HG02885 (cell line): ENCODE data around the gene XPNPEP2.
"Not testable (repeated sequence)": the region's sequence is repeated elsewhere in the genome, so short reads cannot be mapped to it uniquely, and the experiment has no call there.

Source experiments
- ATAC-seq: cut with Tn5 transposase; IDR thresholded peaks from one replicate; pipeline ENCODE4 v1.9.1; 2021; ENCODE audit warnings: mild to moderate bottlenecking; ENCODE audit not compliant: unreplicated experiment, poor library complexity

Gene XPNPEP2

DNA sequence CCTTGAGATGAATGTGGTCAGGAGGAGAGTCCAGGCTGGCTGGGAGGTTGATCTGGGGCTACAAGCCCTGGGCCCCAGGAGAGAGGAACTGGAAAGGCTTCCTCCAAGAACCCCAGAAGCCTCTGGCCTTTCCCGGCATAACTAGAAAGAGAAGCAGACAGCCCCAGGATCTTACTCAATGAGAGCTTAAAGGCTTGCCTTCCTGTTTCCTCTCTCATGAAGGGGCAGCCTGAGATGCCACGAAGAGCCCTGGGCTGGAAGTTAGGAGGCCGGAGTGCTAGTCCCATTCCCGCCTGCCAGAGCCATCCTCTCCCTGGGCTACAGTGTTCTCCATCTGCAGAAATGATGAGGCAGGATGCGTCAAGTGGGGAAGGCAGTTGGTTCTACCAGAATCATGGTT is 20.1 kb upstream of the XPNPEP2 start:
- ATAC-seq = no peak

DNA sequence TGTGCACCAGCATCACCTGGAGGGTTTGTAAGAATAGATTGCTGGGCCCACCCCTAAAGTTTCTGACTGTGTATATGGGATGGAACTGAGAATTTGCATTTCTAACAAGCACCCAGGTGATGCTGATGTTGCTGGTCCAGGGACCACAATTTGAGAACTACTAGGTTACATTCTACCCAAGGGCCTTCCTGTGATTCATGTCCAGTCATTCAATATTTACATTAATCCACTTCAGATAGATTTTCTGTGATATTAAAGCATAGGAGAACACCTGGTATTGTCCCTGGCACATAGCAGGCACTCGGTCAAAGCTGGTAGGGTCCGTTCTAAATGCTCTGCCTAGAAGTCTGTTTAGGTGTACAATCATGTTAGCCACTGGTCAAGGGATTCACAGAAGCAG is 19.5 kb upstream of the XPNPEP2 start:
- no peak for ATAC-seq

DNA sequence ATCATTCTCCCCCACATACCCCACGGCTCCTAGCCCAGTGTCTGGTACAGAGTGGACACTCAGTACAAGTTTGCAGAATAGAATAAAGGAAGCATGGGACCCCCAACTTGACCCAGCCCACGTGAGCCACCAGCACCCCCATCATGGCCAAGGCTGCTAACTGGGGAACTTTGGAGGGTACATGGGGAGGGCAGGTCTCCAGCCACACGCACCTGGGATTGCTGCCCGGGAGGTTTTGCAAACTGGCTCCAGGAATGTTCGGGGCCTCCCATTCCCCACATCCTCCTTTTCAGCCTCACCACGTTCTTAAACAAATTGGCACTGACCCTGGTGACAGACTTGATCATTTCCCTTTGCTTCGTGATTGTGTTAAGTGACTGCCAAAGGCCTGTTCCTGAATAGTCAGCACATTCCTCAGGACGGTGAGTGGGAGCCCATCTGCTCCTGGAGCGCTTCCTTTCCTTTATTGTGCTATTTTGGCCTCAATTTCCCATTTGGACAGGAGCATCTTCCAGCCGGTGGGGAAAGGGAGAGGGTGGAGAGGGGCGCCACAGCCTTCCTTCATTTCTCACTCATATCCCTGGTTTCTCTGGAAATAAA is 18.7 kb upstream of the XPNPEP2 start:
- ATAC-seq = no peak

DNA sequence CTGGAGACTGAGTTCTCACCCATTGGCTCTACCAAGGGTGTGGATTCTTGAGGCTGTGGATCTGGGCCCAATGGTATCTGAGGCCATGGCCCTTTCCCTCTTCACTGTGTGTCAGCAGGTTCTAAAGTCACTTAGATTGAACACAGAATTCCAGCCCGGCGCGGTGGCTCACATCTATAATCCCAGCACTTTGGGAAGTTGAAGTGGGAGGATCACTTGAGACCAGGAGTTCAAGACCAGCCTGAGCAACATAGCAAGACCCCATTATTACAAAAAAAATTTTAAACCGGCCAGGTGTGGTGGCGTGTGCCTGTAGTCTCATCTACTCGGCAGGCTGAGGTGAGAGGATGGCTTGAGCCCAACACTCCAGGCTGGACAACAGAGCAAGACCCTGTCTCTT is 18.0 kb upstream of the XPNPEP2 start:
- no peak for ATAC-seq

DNA sequence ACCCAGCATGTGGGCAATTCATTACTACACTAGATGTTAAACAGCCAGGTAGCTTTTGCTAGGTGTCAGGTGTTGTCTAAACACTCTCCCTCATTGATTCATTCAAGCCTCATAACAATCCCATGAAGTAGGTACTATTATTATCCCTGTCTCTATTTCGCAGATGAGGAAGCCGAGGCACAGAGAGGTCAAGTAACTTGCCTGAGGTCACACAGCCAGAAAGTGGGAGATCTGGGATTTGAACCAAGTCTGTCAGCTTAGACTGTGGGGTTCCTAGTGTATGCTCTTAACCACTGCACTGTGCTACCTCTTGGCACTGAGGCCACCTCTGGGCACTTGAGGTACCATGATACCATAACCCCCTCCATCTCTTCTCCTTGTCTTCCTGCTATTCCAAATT is 17.4 kb upstream of the XPNPEP2 start:
- ATAC-seq = no peak

DNA sequence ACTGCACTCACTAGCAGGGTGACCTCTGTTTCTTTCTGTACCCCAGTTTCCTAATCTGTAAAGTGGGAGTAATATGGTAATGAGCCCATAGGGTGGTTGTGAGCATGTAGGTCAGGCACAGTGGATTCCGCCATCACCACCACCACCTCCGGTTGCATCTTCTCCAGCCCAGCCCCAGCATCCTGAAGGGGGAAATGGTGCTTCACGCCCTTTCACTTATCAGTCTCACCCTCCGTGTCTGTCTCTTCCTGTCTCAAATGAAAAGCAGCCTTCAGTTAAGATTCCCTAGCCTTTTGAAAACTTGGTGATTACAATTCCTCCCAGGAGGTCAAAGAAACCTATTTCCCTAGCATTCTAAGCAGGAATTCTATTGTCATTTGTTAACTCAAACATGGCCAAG is 16.9 kb upstream of the XPNPEP2 start:
- no peak for ATAC-seq

DNA sequence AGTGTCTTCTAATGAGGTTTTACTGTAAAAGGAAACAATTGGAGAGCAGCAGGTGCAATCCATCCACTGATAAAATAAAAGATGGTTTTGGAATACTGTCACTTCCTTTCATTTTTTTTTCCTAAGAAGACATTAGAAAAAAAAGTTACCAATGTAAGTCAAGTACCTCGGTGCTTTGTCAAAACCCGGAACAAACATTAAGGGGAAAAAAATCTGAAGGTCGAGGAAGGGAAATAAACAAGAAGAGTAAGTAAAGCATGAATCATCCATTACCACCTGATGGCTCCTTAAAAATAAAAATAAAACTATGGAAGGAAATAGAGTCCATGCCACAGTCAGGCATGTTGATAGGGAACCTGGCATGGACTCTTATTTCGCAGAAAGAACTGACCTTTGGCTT is 15.3 kb upstream of the XPNPEP2 start:
- no peak for ATAC-seq

DNA sequence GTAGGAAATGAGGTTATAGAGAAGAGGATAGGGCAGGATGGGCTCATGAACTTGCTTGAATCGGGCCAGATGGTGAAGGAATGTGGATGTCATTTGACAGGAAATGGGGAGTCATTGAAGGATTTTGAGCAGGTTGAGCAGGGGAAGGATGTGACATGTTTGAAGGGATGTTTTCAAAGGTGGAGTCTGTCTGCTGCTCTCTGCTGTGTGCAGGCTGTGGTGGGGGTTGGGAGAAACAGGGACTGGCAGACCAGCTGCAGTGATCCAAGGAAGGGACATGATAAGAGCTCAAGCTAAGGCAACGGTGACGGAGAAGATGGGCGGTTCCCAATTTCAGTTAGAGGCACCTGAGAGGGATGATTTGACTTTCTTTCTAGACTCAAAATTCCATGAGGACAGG is 14.0 kb upstream of the XPNPEP2 start:
- ATAC-seq = no peak

DNA sequence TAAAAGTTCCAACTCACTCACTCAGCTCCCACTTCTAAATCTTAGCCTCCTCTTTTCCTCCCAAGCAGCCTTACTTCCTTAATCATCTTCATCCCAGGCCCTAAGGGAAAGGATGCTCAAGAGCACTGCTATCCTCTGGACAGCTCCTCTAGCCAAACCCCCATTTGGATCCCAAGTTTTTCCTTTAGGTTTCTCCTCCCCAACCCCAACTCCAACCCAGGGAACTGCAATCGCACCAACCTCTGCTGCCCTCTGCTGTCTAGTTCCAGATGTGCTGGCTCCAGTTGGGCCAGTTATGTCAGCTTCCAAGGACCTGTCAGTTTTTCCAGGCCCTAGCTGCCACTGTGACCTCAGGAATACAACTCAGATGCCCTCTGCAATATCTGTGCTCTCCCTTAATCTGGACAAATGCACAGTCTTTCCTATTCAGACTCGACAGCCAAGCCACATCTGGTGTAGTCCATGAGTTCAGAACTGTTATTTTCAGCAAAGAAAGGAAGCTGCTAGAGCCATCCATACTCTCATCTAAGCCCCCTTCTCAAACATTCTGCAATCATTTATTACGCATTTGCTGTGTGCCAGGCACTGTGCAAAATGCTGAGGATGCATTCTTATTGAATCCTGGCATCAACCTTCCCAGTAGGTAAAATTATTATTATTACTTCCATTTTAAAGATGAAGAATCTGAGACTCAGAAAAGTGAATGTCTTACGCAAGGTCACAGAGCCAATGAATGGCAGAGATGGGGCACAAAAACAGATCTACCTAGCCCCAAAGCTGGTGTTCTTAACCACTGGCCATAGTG is 12.3 kb upstream of the XPNPEP2 start:
- ATAC-seq = no peak

DNA sequence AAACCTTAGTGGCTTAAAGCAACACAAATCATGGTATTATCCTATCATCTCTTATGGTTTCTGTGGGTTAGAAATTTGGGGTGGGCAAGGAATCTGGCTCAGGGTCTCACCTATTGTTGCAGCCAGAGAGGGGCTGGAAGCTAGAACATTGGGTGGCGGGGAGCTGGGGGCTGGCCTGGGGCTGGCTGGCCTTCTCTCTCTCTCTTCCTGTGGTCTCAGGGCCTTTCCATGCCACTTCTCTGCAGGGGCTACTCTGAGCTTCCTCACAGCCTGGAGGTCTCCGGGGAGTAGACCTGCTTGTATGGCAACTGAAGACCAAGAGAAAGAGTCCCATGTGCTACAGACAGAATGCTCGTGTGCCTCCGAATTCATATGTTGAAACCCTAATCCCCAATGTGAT is 10.7 kb upstream of the XPNPEP2 start:
- no peak for ATAC-seq

DNA sequence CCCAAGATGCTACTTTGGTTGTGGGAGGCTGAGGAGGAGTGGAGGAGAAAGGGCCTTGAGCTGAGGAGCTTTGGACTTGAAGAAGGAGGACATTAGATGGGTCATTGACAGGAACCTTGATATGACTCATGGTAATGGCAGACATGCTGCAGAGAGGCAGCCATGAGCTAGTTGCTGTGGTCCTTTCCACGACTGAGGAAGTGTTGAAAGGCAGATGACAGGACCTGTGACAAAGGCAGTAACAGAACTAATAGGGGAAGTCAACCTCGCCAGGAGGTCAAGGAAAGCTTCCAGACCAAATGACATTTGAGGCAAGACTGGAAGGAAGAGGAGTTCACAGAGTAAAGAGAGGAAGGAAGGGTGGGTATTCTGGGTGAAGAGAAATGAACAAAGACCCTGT is 7.6 kb upstream of the XPNPEP2 start:
- ATAC-seq = no peak

DNA sequence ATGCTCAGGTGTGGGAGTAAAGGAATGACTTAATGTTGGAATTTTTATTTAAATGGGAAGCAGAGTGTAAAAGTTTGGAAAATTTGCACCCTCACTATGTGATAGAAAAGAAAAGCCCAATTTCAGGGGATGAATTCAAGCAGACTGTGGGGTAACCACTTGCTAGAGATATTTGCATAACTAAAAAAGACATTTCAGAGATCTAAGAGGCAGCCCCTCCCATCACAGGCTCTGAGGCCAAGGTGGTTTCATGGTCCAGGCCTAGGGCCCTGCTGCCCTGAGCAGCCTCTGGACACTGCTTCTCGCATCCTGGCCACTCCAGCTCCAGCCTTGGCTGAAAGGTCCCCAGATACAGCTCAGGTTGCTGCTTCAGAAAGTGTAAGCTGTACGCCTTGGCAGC is 5.9 kb upstream of the XPNPEP2 start:
- ATAC-seq = no peak

DNA sequence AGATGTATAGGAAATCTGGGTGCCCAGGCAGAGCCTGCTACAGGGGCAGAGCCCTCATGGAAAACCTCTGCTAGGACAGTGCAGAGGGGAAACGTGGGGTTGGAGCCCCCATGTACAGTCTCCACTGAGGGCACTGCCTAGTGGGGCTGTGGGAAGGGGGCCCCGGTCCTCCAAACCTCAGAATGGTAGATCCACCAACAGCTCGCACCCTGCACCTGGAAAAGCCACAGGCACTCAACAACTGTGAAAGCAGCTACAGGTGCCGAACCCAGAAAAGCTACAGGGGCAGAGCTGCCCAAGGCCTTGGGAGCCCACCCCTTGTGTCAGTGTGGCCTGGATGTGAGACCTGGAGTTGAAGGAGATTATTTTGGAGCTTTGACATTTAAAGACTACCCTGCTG is 5.4 kb upstream of the XPNPEP2 start:
- no peak for ATAC-seq

DNA sequence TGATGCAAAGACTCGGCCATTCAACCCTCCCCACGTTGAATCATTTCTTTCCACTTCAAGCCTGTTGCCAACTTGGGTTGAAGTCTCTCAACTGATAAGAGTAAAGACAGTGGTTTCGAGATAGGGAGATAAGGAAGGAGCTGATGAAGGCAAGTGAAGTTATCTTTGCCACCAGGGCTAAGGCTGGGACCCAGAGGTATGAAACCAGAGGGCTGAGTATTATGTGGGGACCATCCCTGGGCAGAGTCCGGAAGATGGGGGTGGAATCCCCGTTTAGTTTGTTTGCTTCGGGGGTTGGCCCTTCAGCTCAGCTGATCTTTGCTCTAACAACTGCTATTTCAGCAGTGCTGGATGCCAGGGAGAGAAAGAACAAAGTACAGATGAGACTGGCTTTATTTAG is 2.3 kb upstream of the XPNPEP2 start:
- no peak for ATAC-seq

DNA sequence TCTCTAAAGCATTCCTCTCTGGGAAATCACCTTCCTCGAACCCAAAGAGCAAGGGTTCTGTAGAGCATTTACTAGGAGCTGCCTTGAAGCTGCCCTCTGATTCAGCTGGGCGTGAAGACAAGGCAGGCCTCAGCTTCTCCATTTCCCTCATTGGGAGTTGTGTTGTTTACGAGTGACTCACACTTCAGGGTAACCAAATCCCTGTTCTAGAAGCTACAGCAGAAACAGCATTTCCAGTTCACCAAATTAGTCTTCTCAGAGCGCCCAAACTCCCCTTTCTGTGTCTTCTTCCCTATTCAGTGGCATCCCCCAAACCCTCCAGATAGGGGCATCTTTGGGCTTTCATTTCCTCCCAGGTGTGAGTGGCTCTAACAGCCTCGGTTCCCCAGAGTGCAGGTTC is 863 bp upstream of the XPNPEP2 start:
- no peak for ATAC-seq

DNA sequence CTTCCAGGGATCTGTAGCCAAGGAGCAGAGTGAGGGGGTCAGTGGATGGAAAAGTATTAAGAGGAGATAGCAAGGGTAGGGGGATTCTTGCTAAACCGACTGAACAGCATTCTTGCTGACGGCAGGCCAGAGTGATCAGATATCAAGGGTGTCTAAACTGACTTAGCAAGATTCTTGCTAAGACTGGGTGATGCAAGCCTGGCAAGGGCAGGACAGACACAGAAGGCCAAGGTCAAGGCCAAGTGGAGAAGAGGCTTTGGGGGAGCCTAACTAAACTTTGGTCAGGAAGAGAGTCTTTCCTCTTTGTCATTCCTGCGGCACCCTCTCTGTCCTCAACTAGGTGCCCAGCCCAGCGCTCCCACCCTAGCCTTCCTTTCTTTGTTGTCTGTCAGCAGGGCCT is 799 bp downstream of the XPNPEP2 start:
- ATAC-seq = no peak

DNA sequence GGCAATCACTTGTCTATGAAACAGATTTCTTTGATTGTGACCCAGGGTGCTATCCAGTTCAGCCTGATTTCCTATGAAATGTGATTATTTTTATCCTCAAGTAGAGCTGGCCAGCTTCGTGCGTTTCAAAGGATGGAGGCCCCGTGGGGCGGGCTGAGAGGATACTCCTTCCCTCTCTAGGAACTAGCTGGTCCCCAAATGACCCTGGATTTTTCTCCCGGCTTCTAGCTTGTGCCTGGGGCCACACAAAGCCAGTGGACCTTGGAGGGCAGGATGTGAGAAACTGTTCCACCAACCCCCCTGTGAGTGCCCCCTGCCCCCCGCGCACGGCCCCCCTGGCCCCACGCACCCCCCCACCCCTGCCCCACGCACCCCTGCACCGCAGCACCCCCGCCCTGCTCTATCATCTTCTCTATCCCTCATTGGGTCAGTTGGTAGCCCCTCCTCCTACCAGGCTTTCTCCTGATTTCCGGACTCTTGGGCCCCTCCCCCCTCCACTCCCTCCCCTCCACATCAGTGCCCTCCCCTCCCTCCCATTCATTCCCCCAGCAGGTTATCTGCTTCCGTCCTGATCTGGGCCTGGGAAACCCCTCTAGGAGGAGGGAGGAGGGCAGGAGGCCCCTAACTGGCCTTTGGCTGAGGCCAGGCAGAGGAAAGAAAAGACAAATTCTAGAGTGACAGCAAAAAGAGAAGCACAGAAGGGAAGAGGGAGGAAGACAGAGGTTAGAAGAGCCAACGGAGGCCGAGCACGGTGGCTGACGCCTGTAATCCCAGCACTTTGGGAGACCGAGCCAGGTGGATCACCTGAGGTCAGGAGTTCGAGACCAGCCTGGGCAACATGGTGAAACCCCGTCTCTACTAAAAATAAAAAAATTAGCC is 3.3 kb downstream of the XPNPEP2 start:
- ATAC-seq = no peak

DNA sequence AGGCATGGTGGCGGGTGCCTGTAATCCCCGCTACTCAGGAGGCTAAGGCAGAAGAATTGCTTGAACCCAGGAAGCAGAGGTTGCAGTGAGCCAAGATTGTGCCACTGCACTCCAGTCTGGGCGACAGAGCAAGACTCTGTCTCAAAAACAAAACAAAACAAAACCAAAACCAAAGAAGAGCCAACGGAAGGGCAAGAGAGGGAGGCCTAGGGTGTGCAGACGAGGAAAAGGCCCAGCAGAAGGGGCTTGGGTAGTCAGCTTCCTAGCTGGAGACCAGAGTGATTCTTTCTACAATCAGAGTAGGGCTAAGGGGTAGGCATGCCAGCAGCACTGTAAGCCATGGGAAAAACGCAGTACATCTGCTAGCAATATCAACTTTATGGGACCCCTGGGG is 4.0 kb downstream of the XPNPEP2 start:
- not testable (repeated sequence) for ATAC-seq

DNA sequence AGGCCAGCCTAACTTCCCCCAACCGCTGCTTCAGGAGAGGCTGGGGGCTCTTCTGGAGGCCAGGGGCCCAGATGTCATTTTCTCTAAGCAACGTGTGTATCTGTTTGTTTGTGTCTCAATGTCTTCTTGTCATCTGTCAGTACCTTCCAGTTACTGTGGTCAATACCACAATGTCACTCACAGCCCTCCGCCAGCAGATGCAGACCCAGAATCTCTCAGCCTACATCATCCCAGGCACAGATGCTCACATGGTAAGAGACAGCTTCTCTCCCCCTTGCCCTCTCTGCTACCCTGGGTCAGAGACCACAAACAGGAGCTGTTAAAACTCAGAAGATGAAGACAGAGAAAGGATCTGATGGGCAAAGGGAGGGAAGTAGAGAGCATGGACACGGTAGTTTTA is 5.0 kb downstream of the XPNPEP2 start:
- ATAC-seq = no peak

DNA sequence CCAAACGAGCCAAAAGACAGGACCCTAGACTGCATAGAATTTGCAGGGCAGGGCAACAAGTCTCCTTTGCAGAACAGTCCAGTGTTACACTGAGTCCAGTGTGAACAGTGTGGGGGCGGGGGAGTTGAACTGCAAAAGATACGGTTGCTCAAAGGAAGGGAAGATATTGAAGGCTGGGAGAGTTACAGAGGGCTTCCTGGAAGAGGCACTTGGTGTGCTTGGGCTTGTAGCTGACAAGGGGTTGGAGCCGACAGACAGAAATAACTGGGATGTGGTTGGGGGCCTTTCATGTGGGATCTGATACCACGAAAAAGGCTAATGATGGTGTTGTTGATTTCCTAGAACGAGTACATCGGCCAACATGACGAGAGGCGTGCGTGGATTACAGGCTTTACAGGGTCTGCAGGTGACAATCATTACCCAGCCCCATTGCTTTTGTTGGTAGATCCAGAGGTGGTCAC is 6.1 kb downstream of the XPNPEP2 start:
- no peak for ATAC-seq
